Measurements from ENCODE around the gene ULK4.
A peak's percentile ranks its signal among the peaks of the same experiment; 100 is the strongest.
"Not testable (repeated sequence)": the region's sequence is repeated elsewhere in the genome, so short reads cannot be mapped to it uniquely, and the experiment has no call there.

ULK4 gene

DNA sequence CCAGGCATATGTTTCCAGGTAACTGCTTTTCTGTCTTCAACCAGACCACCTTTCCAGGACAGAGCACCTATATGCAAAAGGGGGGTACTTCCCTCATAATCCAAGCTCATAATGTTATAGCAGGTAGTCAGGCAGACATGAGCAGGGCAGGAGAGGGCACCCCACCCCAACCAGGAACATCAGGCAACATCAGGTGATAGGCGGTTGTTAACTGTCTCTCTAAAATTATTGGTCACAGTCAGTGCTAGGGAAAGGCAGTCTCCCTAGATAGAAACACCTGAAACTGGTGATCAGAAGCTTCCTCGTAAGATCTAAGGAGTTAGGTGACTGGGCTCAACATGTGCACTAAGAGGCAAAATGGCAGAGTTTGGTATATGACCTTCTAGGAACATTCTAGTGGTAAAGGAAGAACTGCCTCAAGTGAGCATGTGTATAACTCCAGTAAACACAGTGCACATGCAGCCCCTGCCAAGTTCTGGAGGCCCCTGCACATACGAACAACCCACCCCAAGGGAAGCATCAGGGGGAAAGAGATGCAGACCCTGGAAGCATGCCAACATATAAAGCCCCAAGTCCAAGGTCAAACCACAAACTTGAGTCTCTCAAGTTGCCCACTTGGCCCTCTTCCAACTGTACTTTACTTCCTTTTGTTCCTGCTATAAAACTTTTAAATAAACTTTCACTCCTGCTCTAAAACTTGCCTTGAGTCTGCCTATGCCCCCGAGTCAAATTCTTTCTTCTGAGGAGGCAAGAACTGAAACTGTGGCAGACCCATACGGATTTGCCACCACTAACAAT, 270.9 kb downstream of the ULK4 start:
- DNase-seq (ENCODE audit: low read depth): peak; percentile 27

DNA sequence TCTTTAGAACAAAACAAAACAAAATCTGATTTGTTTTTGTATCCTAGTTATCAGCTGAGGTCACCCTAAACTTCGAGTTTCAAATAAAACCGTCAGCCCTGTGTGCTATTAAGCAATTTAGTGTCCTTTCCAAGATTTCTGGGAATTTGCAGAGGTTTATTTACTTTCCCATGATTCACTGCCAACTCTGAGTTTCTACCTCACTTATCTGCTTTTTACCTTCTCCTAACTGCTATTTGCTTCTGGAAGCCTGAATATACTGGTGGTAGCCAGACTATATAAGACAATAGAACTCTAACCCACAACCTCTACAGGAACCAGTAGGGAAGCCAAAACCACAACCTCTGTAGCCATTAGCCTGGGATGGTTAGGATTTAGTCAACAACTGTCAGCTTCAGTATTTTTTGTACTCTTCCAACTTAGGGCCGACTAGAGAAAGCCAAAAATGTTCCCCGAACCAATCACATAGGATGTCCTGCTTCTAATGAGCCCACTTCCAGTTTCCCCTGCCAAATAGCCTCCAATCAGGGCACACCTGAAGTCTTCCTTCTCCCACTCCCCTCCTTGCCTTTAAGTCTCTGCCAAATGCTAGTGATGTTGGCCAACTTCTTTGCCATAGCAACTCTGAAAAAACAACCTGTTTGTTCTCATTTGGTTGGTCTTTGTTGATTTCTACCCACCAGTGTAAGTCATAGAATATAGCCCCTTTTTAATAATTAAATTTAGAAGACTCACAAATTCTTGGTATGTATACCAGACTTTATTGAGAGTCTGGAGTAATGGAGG, 273.1 kb downstream of the ULK4 start:
- DNase-seq (ENCODE audit: low read depth): no peak

DNA sequence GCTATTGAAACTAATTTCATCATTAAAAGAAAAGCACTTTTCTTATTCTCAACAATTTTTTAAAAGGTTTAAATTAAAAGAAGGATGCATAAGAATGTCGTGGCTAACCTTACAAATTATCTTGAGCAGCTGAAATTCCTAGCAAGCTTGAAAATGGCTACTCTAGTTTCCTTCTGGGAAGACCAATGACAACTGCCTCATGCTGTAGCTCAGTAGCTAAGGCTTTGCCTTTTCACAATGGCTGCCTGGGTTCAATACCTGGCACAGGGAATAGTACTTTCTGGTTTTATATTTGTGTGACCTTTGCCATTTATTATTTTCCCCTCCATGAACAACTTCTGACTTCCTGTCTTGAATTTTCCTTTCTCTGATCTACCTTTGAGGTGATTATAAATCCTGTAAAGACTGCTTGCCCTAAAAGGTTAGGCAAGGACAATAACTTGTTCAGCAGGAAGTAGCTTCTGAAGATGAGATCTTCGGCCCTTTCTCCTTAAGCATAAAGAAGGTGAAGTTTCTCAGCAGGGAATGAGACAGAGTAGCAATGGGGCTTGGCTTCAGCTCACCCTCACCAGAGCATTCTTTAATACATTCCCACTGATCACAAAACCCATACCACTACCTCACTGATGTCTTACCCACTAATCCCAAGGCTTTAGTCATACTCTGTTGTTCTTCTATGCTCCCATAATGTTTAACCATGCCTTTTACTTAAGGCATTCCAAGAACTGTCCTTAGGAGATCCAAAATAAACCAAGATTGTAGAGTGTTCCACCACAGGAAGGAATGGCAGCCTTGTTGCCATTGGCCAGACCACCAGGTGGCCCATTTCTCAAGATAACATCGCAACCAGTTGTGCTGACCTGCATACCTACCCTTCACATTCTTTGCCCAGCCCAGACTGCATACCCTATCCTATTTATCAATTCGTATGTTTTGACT, 276.8 kb downstream of the ULK4 start:
- no peak for DNase-seq (ENCODE audit: low read depth)

DNA sequence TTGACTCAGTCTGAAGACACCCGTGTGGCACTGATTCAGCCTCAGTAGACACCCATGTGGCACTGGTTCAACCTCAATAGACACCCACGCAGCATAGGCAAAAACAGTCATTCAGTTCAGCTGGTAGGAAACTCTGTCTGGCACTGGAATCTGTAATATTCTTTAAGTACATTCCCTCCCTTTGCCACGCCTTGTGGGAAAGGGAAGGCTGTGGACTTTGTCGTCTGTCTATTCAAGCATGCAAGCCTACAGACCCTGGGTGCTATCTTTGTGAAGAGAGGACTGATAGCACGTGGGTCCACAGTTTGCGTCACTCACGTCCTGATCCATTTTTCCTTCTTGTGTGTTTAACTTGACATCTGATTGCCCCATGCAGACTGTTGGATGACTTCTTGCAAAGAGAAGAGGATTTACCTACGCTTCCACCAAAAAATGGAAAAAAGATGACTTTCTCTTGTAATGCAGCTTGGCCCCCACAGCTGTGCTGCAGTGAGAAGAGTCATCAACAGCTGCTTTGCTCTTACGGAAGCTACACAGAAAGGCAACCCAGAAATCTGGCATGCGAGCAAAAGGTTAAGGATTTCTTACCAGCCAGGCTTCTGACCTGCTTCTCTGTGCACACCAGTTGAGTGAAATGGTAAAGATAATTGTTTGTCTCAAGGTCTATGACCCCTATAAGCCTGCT, 278.1 kb downstream of the ULK4 start:
- no peak for DNase-seq (ENCODE audit: low read depth)

DNA sequence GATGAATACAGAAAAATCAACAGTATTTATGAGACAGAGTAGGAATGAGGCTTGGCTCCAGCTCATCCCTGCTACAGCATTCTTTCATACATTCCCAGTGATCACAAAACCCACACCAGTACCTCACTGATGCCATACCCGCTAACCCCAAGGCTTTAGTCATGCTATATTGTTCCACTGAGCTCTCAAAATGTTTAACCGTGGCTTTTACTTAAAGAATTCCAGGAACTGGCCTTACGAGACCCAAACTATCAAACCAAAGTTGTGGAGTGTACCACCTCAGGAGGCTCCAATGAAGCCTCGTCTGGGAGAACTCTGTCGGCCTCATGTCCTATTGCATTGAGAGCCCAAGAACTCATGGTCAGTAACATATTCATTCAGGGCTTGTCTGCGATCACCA, 278.9 kb downstream of the ULK4 start:
- DNase-seq (ENCODE audit: low read depth): peak; percentile 42

DNA sequence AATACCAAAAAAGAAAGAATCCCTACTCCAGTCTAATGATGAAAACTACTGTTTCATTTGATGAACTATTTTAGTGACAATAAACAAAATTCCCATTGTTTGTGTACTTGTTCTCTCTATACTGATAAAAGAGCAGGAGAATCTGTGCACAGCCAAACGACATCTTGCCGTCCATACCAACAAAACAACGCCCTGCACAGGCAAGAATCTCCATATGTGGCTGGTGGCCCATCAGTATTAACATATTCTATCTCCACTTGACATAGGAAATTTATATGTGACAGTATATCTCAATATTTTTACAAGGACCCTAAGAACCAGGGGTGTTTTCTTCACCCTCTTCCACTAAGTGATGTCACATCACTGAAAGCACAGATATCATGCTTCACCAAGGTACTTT, 279.5 kb downstream of the ULK4 start:
- DNase-seq (ENCODE audit: low read depth): no peak

DNA sequence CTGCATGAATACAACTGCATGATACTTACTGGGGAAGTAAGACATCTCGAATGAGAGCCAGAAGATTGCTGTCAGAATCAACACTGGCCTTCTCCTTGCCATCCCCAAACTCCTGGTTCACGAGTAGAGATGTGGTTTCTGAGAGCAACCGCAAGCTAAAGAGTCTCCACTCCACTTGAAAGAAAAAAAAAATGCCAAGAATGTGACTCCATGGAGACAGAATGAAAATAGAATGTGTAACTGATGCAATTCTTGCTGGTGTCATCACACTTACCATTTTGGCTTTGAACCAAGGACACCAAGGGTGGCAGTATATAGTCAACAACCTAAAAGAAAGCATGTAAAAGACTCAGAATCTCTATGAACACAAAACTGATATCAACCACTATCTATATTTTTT, 280.4 kb downstream of the ULK4 start:
- DNase-seq (ENCODE audit: low read depth): peak; percentile 88

DNA sequence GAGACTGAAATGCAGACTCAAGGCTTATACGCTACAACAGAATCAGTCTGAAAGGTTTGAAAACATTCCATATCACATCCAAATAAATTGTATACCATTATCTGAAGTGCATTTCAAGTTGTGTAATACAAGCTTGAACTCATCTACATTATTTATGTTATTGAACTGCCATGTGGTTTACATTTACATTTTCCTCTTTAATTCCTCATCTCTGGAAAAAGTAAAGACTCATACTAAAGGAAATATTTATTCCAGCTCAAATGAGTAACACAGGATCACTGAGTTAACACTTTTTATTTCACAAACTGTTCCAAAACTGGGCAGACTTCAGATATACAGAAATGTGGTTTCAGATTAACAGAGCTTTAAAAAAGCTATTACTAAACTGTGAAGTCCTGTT, 282.5 kb downstream of the ULK4 start:
- no peak for DNase-seq (ENCODE audit: low read depth)

DNA sequence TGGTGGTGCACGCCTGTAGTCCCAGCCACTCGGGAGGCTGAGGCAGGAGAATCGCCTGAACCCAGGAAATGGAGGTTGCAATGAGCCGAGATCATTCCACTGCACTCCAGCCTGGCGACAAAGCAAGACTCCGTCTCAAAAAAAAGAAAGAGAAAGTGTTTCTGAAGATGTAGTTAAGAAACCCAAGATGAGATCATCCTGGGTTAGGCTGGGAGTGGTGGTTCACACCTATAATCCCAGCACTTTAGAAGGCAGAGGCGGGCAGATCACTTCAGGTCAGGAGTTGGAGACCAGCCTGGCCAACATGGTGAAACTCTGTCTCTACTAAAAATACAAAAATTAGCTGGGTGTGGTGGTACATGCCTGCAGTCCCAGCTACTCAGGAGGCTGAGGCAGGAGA, 286.8 kb downstream of the ULK4 start:
- not testable (repeated sequence) for DNase-seq (ENCODE audit: low read depth)

DNA sequence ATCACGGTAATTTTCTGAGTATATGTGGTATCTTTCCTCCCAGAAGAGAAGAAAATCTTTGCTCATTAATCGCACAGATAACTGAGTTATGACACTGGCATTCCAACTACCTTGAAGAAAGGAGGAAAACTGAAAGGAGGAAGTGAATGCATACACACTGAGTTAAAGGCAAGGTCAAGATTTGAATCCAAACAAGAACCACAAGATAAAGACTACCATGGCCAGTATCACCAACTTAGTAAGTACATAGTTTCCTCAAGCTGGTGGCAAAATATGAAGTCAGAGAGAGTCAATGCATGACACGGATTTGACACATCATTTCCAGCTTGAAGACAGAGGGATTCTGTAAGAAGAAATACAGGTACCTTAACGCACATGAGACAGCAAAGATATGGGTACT, 287.5 kb downstream of the ULK4 start:
- no peak for DNase-seq (ENCODE audit: low read depth)

DNA sequence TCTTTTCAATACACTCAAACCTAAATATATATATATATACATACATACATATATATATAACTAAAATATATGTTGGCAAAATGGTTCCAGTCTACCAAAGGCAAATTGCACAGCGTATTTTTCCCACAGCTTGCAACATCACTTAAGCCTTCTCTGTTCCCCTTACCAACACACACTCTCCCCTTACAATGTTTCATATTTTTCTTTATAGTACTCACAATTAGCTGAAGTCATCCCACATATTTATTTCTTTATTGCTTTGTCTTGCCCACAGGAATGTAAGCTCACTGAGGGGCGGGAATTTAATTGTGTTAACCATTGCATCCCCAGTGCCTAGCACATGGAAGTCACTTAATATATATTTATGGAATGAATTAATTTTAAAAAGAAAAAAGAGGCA, 288.3 kb downstream of the ULK4 start:
- DNase-seq (ENCODE audit: low read depth): no peak

DNA sequence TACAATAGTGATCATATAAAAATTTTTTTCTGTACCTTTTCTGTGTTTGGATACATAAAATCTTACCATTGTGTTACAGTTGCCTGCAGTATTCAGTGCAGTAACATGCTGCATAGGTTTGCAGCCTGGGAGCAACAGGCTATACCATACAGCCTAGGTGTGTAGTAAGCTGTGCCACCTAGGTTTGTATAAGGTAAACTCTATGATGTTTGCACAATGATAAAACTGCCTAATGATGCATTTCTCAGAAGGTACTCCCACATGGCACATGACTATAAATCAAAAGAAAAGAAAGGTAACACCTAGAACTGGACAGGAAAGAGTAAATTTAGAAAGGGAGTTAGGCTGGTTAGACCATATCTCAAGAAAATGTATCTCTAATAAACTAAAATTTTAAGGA, 293.5 kb downstream of the ULK4 start:
- DNase-seq (ENCODE audit: low read depth): no peak

DNA sequence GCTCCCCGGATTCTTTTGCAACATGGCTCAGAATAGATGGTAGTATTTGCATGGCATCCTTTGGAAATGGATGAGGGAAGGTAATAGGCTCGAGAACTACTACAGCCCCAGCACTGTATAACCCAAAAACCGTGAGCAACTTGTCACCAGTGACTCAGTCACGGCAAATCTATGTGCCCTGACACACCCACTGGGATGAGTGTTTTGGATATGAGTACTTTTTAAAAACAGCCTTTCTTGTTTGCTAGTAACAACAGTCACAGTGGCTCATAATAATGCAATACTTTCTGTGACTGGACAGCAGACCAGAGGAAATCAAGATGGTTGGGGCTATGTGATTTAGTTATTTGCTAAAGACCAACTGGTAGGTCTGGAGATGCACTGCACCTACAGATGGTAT, 299.6 kb downstream of the ULK4 start:
- DNase-seq (ENCODE audit: low read depth): no peak

DNA sequence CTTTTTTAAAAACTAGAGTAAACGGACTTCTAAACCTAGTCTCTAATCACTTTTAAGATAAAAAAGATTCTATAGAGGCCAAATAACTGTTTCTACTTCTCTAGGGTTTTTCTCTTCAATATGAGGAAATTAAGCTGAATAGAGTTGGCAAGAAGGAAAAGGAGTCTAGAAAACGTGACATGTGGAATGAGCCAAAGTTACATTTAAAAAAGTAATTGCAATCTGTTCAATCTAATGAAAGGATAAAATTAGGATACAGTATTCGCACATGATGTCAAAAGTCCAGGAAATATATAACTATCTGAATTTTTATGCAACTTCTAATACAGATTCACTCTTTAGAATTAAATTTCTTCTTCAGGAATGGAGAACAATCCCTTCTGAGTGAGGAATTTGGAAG, 300.1 kb downstream of the ULK4 start:
- no peak for DNase-seq (ENCODE audit: low read depth)

DNA sequence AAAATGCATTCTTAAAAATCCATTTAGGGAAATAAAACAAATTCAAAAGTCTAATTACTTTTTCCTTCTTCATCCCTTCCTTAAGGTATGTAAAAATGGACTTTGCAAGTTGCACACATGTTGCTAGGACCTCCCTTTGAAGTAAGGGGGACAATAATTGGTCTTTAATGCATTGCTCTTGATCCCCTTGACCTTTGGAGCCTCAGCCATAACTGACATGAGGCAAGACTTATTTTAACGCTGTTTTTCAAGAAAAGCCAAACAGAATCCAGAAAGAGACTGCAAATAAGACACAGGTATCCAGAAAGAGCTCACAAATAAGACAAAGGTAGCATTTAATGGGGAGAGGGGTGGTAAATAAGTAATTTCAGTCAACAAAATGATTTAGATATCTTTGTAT, 301.4 kb downstream of the ULK4 start:
- DNase-seq (ENCODE audit: low read depth): no peak

DNA sequence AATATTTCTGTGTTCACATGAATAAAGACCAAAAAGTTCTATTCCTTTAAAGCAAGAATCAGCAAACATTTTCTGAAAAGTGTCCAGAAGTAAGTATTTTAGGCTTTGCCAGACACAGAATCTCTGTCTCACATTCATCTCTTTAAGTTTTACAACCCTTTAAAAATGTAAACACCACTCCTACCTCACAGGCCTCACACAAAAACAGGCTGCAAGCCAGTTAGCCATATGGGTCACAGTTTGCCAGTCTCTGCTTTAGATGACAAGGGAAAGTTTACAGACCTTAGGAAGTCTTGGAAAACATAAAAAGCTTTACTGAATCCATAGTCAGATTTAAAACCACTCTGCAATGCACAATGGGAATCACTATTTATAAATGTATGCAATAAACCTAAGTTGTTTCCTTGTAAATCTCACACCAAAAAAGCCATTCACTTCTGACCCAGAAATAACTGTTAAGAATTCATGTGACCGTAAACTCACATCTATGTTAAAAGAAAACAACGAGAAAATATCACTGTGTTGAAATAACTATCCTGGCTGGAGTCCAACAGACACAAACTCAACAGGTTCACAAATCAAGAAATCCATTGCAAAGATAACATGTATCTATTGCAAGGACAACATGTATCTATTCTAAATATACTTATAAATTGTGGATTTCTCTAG, 308.2 kb downstream of the ULK4 start:
- DNase-seq (ENCODE audit: low read depth): no peak

DNA sequence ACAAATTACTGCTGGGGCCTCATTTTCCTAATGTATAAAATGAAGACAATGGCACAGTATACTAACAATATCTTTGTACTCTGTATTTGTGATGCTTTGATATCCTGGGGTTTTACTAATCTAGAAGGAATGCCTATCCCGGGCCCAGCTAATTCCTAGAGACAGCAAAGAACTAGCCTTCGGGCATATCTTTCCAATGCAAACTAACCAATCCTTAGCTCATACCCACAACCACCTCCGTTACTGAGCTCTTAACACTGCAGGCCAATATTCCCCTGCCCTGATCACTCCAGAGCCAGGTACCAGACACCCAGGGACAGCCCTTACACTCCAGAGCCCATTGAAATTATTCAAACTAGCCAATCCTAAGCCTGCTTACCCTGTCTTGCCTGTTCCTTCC, 309.0 kb downstream of the ULK4 start:
- no peak for DNase-seq (ENCODE audit: low read depth)

DNA sequence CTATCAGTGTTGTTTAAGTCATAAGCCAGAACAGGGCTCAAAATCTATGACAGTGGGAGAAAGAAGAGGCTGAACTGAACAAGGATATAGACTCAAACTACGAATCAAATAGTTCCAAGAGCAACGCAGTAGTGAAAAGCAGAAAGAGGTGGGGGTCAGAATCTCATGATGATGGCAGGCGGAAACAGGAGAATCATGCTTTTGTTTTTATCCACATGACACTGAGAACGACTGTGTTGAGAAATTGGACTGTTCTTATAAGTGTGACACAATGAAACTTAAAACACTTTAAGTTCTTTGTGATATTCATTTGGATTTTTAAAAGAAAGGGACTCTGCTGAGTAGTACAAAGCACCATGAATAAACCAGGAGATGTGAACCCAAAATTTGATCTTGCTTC, 309.4 kb downstream of the ULK4 start:
- DNase-seq (ENCODE audit: low read depth): no peak

DNA sequence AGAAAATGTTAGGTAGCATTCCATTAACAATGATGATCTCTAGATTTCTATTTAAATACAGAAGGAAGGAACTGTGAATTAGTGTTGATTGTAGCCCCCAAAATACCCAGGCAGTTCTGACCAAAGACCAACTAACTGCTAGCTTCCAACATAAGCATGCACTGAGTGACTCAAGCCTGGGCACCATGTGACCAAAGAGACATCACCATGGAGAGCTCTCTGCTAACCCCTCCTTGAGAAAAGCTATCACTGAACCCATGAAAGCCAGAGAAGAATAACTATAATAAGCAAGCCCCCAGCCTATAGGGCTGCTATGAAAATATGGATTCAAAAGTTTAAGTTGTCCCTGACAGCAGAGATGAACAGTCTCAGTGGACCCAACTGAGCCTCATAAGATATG, 310.2 kb downstream of the ULK4 start:
- no peak for DNase-seq (ENCODE audit: low read depth)

DNA sequence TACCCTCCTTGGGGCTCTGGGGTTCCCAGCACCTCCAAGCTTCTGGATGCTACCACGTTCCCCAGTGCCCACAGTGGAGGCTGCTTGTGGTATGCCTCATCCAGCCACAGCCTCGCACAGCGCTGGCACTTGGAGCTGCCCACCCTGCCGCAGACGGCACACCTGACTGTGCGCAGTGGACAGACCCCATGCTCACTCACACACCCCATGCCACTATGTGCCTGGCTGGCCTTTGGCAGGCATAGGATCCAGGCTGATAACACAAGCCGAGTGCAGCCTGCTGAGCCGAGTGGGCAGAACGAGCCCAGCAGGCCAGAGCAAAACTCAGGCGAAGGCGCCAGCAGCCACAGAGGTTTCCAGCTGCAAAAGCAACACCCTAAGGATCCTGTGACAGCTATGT, 311.5 kb downstream of the ULK4 start:
- DNase-seq (ENCODE audit: low read depth): no peak

DNA sequence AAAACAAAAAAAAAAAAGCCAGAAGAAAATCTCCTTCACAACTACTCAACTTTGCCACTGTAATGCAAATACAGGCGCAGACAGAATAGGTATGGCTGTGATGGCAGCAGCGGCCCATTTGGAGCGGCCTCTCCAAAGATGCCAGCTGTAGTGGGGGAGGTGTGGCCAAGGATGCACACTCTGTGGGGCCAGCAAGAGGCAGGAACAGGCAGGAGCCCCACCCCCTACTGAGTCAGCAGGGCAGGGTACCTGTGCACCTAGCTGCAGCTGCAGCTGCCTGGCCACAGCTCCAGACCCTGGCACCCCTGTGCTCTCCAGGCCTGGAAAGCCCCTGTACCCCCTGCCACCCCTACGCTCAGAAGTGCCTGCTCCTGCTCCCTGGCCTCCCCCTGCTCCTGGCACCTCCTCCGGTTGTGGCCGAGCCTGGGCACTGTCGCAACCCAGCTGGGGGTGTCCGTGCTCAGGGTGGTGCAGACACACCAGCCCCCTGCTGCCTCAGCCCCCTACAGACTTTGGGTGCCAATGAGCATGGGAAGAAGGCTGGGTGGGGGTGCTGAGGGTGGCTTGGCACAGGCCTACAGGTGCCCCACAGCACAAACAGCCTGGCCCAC, 312.7 kb downstream of the ULK4 start:
- no peak for DNase-seq (ENCODE audit: low read depth)

All from fibroblast of the conjunctiva (primary cell).